Prostate gland (tissue), 2 donors: ENCODE results near the gene PIP5K1B. TPM values are rescaled to one million over a fixed set of nuclear protein-coding genes. Genes with fewer than 3 reads are reported as not detected.
A peak's percentile ranks its signal among the peaks of the same experiment; 100 is the strongest.

Source experiments
- DNase-seq: peaks from one replicate; pipeline ENCODE4 v3.0.0-alpha.2; 2019; ENCODE audit warnings: low spot score
- H3K27ac ChIP-seq, 2 donors: fragments of 200-600 bp; sonication (generic); 2 replicates each; pipeline ENCODE4 v1.5.1; 2017 to 2019
- H3K27me3 ChIP-seq: fragments of 200-600 bp; sonication (generic); replicated peaks from 2 replicates; pipeline ENCODE4 v1.5.1; 2019; ENCODE audit not compliant: insufficient read depth
- H3K36me3 ChIP-seq, 2 donors: fragments of 200-600 bp; sonication (generic); 1 replicate in 1 of 2; 2 replicates in 1 of 2; pipeline versions ENCODE4 v1.5.1 to v1.8.1; 2017 to 2019
- H3K4me1 ChIP-seq: fragments of 200-600 bp; sonication (generic); replicated peaks from 2 replicates; pipeline ENCODE4 v1.5.1; 2019
- H3K4me3 ChIP-seq, 2 donors: fragments of 200-600 bp; sonication (generic); 2 replicates each; pipeline ENCODE4 v1.5.1; 2017 to 2019
- H3K9me3 ChIP-seq: fragments of 200-600 bp; sonication (generic); 2 replicates; pipeline ENCODE4 v1.5.1; 2017
- CTCF ChIP-seq, 4 experiments: fragments of 200-600 bp in 2 of 4; fragments of 450-650 bp in 2 of 4; sonication (generic) in 2 of 4; IDR thresholded peaks; 1 replicate in 3 of 4; 2 replicates in 1 of 4; pipeline ENCODE4 v1.5.1; 2016 to 2019; ENCODE audit warnings: antibody characterized with exemption in 4 of 4, mild to moderate bottlenecking in 2 of 4, moderate library complexity in 2 of 4
- POLR2A ChIP-seq: fragments of 450-650 bp; IDR thresholded peaks from one replicate; pipeline ENCODE4 v1.6.1; 2016; ENCODE audit warnings: antibody characterized with exemption, mild to moderate bottlenecking
- POLR2AphosphoS5 ChIP-seq: sonication (generic); formaldehyde crosslinking; IDR thresholded peaks from one replicate; pipeline ENCODE4 v1.6.1; 2017; ENCODE audit warnings: antibody characterized with exemption
- WGBS: methylation state at CpG from one replicate; pipeline ENCODE4 v1.1.5; 2018; 5-methylcytosine and 5-hydroxymethylcytosine counted together
- intact Hi-C: fragments of 100-400 bp; cut with DNase I; formaldehyde crosslinking; loops from one replicate; pipeline ENCODE4 v1.14.2; 2022
- total RNA-seq, 2 donors: library from RNA; depleted of rRNA; stranded (reverse); fragments of >200 nt; gene quantifications; one replicate each; pipeline ENCODE4 v1.1.0, GENCODE V29; 2016

Gene PIP5K1B
- total RNA-seq, 2 donors from 2014 or later: 1.6 to 38.3 TPM

DNA sequence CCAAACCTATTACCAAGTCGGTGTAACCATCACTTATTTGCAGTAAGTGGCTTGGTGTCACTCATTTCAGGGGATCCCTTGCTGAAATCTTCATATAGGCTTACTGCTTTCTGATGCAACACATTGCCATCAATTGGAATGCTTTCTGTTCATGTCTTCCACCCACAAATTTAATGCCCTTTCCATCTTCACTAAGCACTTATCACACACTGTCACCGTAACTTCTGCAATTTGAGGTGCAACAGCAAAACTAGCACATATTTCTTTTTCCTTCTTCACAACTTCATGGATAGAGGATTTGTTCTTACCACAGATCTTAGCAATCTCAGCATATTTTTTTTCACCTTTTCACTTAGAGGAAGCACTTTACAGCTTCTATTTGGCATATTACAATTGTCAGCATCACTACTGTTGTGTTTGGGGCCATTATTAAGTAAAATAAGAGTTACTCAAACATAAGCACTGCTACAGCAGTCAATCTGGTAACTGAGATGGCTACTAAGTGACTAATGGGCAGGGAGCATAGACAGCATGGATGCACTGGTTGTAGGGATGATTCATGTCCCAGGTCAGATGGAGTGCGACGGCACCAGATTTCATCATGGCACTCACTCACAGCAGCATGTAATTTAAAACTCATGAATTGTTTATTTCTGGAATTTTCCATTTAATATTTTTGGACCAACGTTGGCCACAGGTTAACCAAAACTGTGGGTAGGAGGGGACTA, 70.1 kb downstream of the PIP5K1B start:
- Histone ChIP-seq H3K36me3 (no peaks in the 10 kb centered on the region), H3K9me3 (no peaks in the 10 kb centered on the region), H3K4me3 (no peak overlapping the region), H3K27ac (no peak overlapping the region), H3K4me1 (no peaks in the 10 kb centered on the region), H3K27me3 (no peaks in the 10 kb centered on the region)
- intact Hi-C loops: no loop called here
- no peak for DNase-seq
- 88% methylated on average over 5 of the region's 5 CpGs for WGBS
- TF ChIP-seq POLR2AphosphoS5 (no peak), CTCF (IDR thresholded peaks at IDR 0.05) (no peak), POLR2A (no peak)

- H3K4me1 ChIP-seq: no peaks in the 10 kb centered on the region
- intact Hi-C loops: no loop called here
- no peak for DNase-seq
- H3K27me3 ChIP-seq: no peaks in the 10 kb centered on the region
- no peak overlapping the region for H3K27ac ChIP-seq
- 75% methylated on average over 2 of the region's 2 CpGs for WGBS
- TF ChIP-seq POLR2A: no peak
- no peak for TF ChIP-seq POLR2AphosphoS5
- no peaks in the 10 kb centered on the region for H3K36me3 ChIP-seq
- no peaks in the 10 kb centered on the region for H3K9me3 ChIP-seq
- no peak overlapping the region for H3K4me3 ChIP-seq
Measured at GRCh38 chr9:68777070-68777763, 72.2 kb downstream of the PIP5K1B start.

- H3K4me3 ChIP-seq: no peak overlapping the region
- WGBS: 89% methylated on average over 5 of the region's 5 CpGs
- intact Hi-C loops: no loop called here
- H3K36me3 ChIP-seq: no peaks in the 10 kb centered on the region
- no peaks in the 10 kb centered on the region for H3K9me3 ChIP-seq
- H3K4me1 ChIP-seq: no peaks in the 10 kb centered on the region
- H3K27me3 ChIP-seq: no peaks in the 10 kb centered on the region
- no peak for DNase-seq
- TF ChIP-seq CTCF (IDR thresholded peaks at IDR 0.05) (no peak), POLR2A (no peak), POLR2AphosphoS5 (no peak)
- H3K27ac ChIP-seq: no peak overlapping the region
Measured at GRCh38 chr9:68778635-68779034, 73.6 kb downstream of the PIP5K1B start.

GRCh38 chr9:68779558-68780379, 74.7 kb downstream of the PIP5K1B start:
- Histone ChIP-seq H3K27me3 (no peaks in the 10 kb centered on the region), H3K4me1 (no peaks in the 10 kb centered on the region), H3K36me3 (no peaks in the 10 kb centered on the region), H3K4me3 (peak overlapping the region; percentile 71 to 72), H3K9me3 (no peaks in the 10 kb centered on the region), H3K27ac (peak overlapping the region; percentile 89 to 90)
- intact Hi-C loops: loop anchor here (5.0 to 10.0 kb wide), 4 partner anchors 175 to 248 kb away; no protein-coding TSS in a partner anchor
- WGBS: under 1% methylated on average over 63 of the region's 65 CpGs
- peak; percentile 85 for DNase-seq
- TF ChIP-seq POLR2AphosphoS5 (peak; percentile 97), POLR2A (peak; percentile 81), CTCF (IDR thresholded peaks at IDR 0.05) (peak; percentile 18 to 52 (median 39))

DNA sequence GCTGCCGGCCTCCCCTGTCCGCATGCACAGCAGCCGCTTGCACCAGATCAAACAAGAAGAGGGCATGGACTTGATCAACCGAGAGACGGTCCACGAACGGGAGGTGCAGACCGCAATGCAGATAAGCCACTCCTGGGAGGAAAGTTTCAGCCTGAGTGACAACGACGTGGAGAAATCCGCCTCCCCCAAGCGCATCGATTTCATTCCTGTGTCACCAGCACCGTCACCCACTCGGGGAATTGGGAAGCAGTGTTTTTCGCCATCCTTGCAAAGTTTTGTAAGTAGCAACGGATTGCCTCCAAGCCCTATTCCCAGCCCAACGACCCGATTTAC, 75.3 kb downstream of the PIP5K1B start:
- under 1% methylated on average over 19 of the region's 19 CpGs for WGBS
- H3K36me3 ChIP-seq: no peaks in the 10 kb centered on the region
- intact Hi-C loops: loop anchor here (5.0 to 10.0 kb wide), 4 partner anchors 174 to 247 kb away; no protein-coding TSS in a partner anchor
- H3K27me3 ChIP-seq: no peaks in the 10 kb centered on the region
- H3K4me1 ChIP-seq: no peaks in the 10 kb centered on the region
- TF ChIP-seq POLR2AphosphoS5 (no peak), CTCF (IDR thresholded peaks at IDR 0.05) (no peak), POLR2A (no peak)
- peak overlapping the region; percentile 71 to 72 for H3K4me3 ChIP-seq
- peak overlapping the region; percentile 89 to 90 for H3K27ac ChIP-seq
- H3K9me3 ChIP-seq: no peaks in the 10 kb centered on the region
- no peak for DNase-seq
